ENCODE results near the gene CHCHD5. TPM values are rescaled to one million over a fixed set of nuclear protein-coding genes. Genes with fewer than 3 reads are reported as not detected.

The CHCHD5 gene
- total RNA-seq, 1 experiment from 2014 or later = 37.1 TPM

DNA sequence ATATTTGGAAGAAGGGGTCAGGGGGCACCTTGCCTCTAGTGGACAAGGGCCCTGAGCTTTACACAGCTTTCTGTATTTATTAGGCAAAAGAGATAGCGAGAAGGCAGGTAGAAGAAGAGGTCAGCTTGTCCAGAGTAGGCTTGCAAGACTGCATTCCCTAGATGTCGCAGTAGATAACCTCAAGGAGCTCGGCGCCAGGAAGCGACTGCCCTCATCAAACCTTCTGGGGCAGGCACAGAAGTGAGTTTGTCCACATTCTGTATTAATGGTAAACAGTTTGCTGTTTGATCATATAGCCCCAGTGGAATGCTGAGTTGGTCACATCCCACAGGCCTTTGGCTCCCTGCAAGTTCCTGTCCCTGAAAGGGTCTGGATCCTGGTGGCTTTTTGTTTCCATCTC is 7.0 kb downstream of the CHCHD5 start:
- CTCF ChIA-PET = no interaction called here
- intact Hi-C loops (cut with micrococcal nuclease; ENCODE audit: unreplicated experiment) = no loop called here

GRCh38 chr2:112593736-112594135 is 9.3 kb downstream of the CHCHD5 start:
- Histone ChIP-seq H3K27ac (ENCODE audit: low read depth, low read length, poor library complexity, severe bottlenecking) (no peak overlapping the region), H3K36me3 (ENCODE audit: insufficient read depth, low read length, poor library complexity, severe bottlenecking) (peaks cover 2% of the 10 kb centered on the region), H3K4me1 (ENCODE audit: insufficient read depth, low read length, poor library complexity, severe bottlenecking) (no peaks in the 10 kb centered on the region), H3K4me3 (ENCODE audit: low read depth, low read length, poor library complexity, severe bottlenecking) (no peak overlapping the region), H3K27me3 (replicated peaks; ENCODE audit: insufficient read depth, low read depth, low read length, poor library complexity) (no peaks in the 10 kb centered on the region), H3K9me3 (ENCODE audit: low read depth, low read length, poor library complexity, severe bottlenecking) (no peaks in the 10 kb centered on the region)
- intact Hi-C loops (cut with micrococcal nuclease; ENCODE audit: unreplicated experiment) = no loop called here
- DNase-seq (ENCODE audit: low spot score) = no peak
- BruUV-seq (replicated peaks) = no TSS peak
- POLR2A ChIA-PET (ENCODE audit: low non-redundant PET) = no interaction called here
- CTCF ChIA-PET = no interaction called here
- no peak for TF ChIP-seq EZH2 (IDR thresholded peaks at IDR 0.05; ENCODE audit: borderline replicate concordance, low read depth, low read length, poor library complexity, severe bottlenecking)
- TF ChIP-seq, protein P1, sequence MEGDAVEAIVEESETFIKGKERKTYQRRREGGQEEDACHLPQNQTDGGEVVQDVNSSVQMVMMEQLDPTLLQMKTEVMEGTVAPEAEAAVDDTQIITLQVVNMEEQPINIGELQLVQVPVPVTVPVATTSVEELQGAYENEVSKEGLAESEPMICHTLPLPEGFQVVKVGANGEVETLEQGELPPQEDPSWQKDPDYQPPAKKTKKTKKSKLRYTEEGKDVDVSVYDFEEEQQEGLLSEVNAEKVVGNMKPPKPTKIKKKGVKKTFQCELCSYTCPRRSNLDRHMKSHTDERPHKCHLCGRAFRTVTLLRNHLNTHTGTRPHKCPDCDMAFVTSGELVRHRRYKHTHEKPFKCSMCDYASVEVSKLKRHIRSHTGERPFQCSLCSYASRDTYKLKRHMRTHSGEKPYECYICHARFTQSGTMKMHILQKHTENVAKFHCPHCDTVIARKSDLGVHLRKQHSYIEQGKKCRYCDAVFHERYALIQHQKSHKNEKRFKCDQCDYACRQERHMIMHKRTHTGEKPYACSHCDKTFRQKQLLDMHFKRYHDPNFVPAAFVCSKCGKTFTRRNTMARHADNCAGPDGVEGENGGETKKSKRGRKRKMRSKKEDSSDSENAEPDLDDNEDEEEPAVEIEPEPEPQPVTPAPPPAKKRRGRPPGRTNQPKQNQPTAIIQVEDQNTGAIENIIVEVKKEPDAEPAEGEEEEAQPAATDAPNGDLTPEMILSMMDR (conservative IDR thresholded peaks at IDR 0.05; ENCODE audit: low read depth, low read length) = no peak

More for the DNA sequence above, 7.0 kb downstream of the CHCHD5 start:
- POLR2A ChIA-PET (ENCODE audit: low non-redundant PET) = no interaction called here
- Histone ChIP-seq H3K9me3 (ENCODE audit: low read depth, low read length, poor library complexity, severe bottlenecking) (no peaks in the 10 kb centered on the region), H3K4me1 (ENCODE audit: insufficient read depth, low read length, poor library complexity, severe bottlenecking) (no peaks in the 10 kb centered on the region), H3K4me3 (ENCODE audit: low read depth, low read length, poor library complexity, severe bottlenecking) (no peak overlapping the region), H3K27me3 (replicated peaks; ENCODE audit: insufficient read depth, low read depth, low read length, poor library complexity) (no peaks in the 10 kb centered on the region), H3K36me3 (ENCODE audit: insufficient read depth, low read length, poor library complexity, severe bottlenecking) (peaks cover 10% of the 10 kb centered on the region), H3K27ac (ENCODE audit: low read depth, low read length, poor library complexity, severe bottlenecking) (no peak overlapping the region)
- no TSS peak for BruUV-seq (replicated peaks)
- TF ChIP-seq EZH2 (IDR thresholded peaks at IDR 0.05; ENCODE audit: borderline replicate concordance, low read depth, low read length, poor library complexity, severe bottlenecking) = no peak
- TF ChIP-seq, protein P1 (conservative IDR thresholded peaks at IDR 0.05; ENCODE audit: low read depth, low read length) = no peak
- no peak for DNase-seq (ENCODE audit: low spot score)

GRCh38 chr2:112597537-112598322 is 13.3 kb downstream of the CHCHD5 start:
- intact Hi-C loops (cut with micrococcal nuclease; ENCODE audit: unreplicated experiment) = no loop called here
- TF ChIP-seq EZH2 (IDR thresholded peaks at IDR 0.05; ENCODE audit: borderline replicate concordance, low read depth, low read length, poor library complexity, severe bottlenecking) = no peak
- TF ChIP-seq, protein P1 (conservative IDR thresholded peaks at IDR 0.05; ENCODE audit: low read depth, low read length) = no peak
- Histone ChIP-seq H3K9me3 (ENCODE audit: low read depth, low read length, poor library complexity, severe bottlenecking) (no peaks in the 10 kb centered on the region), H3K4me1 (ENCODE audit: insufficient read depth, low read length, poor library complexity, severe bottlenecking) (peaks cover 6% of the 10 kb centered on the region), H3K27me3 (replicated peaks; ENCODE audit: insufficient read depth, low read depth, low read length, poor library complexity) (no peaks in the 10 kb centered on the region), H3K27ac (ENCODE audit: low read depth, low read length, poor library complexity, severe bottlenecking) (no peak overlapping the region), H3K4me3 (ENCODE audit: low read depth, low read length, poor library complexity, severe bottlenecking) (no peak overlapping the region), H3K36me3 (ENCODE audit: insufficient read depth, low read length, poor library complexity, severe bottlenecking) (no peaks in the 10 kb centered on the region)
- POLR2A ChIA-PET (ENCODE audit: low non-redundant PET) = no interaction called here
- BruUV-seq (replicated peaks) = no TSS peak
- CTCF ChIA-PET = no interaction called here
- no peak for DNase-seq (ENCODE audit: low spot score)
